ENCODE measurements around the gene C14orf180.
A peak's percentile ranks its signal among the peaks of the same experiment; 100 is the strongest.

The C14orf180 gene

DNA sequence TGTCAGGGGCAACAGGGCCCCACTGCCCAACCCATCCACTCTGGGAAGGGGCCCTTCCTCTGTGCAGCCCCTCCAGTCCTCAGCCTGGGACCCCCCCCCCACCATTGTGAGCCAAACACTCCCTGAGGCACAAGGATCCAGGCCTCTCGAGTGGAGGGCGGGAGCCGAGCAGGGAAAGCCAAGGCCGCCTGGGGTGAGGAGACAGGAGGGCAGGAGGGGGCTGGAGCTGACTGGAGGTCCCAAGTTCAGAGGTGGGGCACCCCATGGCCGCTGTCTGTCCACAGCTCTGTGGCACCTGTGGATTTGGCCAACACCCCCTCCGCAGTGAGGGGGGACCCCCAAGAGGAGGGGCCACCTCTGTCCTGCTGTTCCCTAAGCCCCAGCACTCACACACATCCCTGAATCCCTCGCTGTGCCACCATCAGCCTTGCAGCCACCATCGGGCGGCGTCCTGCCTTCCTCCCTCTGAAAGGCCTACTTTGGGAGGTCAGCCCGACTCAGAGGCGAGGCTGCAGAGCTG is 25.4 kb upstream of the C14orf180 start (continued):
- TF ChIP-seq GFI1B (tag by site-specific recombination; IDR thresholded peaks at IDR 0.05) (no peak), ZBTB17 (tag by site-specific recombination; IDR thresholded peaks at IDR 0.05) (no peak), ZNF48 (tag by site-specific recombination; IDR thresholded peaks at IDR 0.05) (no peak), GLI4 (tag by site-specific recombination; IDR thresholded peaks at IDR 0.05) (no peak), ZNF335 (tag by site-specific recombination; conservative IDR thresholded peaks at IDR 0.05) (no peak)
- TF ChIP-seq, protein P1, sequence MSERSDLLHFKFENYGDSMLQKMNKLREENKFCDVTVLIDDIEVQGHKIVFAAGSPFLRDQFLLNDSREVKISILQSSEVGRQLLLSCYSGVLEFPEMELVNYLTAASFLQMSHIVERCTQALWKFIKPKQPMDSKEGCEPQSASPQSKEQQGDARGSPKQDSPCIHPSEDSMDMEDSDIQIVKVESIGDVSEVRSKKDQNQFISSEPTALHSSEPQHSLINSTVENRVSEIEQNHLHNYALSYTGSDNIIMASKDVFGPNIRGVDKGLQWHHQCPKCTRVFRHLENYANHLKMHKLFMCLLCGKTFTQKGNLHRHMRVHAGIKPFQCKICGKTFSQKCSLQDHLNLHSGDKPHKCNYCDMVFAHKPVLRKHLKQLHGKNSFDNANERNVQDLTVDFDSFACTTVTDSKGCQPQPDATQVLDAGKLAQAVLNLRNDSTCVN (tag by site-specific recombination; optimal IDR thresholded peaks at IDR 0.05): no peak

DNA sequence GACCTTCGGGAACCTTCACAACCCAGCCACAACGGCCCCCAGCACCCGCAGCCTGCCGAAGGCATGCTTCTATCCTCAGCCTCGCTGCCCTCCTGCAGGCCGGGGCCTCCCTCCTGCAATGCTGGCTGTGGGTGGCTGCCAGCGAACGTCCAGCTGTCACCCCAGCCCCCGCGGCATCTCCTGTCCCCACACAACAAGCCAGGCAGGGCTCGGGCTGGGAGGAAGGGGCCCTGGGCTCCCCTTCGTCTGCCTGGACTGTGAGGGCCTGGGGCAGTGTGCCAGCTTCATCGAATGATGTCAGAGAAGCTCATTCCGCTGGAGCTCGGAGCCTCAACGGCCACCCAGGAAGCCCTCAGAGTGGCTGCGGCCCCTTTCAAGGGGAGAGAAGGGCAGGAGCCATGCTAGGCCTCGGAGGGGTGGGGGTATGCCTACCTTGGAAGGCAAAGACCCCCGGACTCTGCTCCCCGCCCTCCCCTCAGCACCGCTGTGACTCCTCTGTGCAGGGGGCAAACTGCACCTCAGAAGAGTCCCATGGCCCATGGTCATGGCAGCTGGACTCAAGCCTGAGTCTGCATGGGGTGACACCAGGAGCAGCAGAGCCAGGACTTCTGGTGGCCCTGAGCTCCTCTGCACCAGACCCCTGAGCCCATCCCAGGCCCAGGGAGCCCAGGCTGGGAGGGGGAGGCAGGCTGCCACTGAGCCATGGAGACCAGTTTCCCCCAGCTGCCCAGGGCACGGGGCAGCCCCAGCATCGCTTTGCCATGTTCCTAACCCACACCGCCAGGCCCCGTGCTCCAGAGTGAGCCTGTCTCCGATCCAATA is 24.7 kb upstream of the C14orf180 start:
- POLR2A ChIA-PET: no interaction called here

DNA sequence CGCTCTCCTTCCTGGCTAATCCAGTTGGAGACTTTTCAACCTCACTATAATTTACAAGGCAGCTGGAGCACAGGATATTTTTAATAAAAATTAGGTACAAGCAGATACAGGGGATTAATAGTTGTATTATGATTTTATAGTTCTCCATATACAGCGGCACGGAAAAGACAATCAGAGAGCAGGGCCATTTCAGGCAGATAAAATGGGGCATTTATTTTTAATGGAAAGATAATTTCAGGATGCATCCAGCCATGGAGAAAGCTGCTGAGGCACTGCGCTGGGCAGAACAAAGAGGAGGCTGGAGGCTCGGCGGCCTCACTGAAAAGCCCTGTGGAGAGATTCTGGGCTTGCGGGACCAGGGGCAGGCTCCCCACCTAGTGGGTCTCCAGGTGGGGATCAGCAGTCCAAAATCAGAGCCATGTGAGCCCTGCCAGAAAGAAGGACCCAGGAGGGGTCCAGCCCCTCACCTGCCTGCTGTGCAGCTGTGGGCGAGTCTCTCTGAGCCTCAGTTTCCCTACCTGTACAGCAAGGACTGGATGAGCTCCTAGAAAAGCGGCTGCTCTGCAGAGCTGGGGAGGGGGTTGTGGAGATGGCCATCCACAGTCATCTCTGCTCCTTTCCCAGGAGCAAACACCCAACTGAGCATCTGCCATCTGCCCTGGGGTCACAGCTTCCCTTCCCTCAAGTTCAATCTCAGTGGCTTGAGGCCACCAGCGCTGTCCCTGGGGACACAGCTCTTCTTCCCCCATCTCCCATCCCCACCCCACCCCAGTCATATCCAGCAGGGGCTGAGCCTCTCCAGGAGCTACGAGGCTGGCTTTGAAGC is 23.9 kb upstream of the C14orf180 start:
- Histone ChIP-seq H3K27ac (ENCODE audit: extremely low read depth, low read depth, low read length) (no peak overlapping the region), H3K36me3 (ENCODE audit: control insufficient read depth in 2 of 2, insufficient read depth in 1 of 2, low read length in 2 of 2) (no peaks in the 10 kb centered on the region), H3K9me3 (ENCODE audit: control insufficient read depth, insufficient read depth, low read depth, low read length) (no peaks in the 10 kb centered on the region), H3K4me3 (ENCODE audit: low read depth, low read length) (no peak overlapping the region), H3K4me1 (ENCODE audit: control insufficient read depth, insufficient read depth, low read length) (no peaks in the 10 kb centered on the region)
- ChIA-PET CTCF (interaction anchor here (0.7 to 1.1 kb wide), 2 partner anchors 8 to 191 kb away, joined by 3 to 5 read pairs; no protein-coding TSS in a partner anchor), POLR2A (no interaction called here)
- TF ChIP-seq ZNF501 (tag by site-specific recombination; IDR thresholded peaks at IDR 0.05): no peak
- no peak for TF ChIP-seq SP2 (tag by site-specific recombination; IDR thresholded peaks at IDR 0.05)
- TF ChIP-seq TRIM28 (IDR thresholded peaks at IDR 0.05; ENCODE audit: borderline replicate concordance, low read length): no peak

More for the DNA sequence above, 24.7 kb upstream of the C14orf180 start:
- Histone ChIP-seq H3K9me3 (ENCODE audit: control insufficient read depth, insufficient read depth, low read depth, low read length) (no peaks in the 10 kb centered on the region), H3K4me1 (ENCODE audit: control insufficient read depth, insufficient read depth, low read length) (no peaks in the 10 kb centered on the region), H3K4me3 (ENCODE audit: low read depth, low read length) (no peak overlapping the region), H3K36me3 (ENCODE audit: control insufficient read depth in 2 of 2, insufficient read depth in 1 of 2, low read length in 2 of 2) (no peaks in the 10 kb centered on the region), H3K27ac (ENCODE audit: extremely low read depth, low read depth, low read length) (no peak overlapping the region)
- CTCF ChIA-PET: interaction anchor here (0.7 to 1.4 kb wide), 4 partner anchors 9 to 394 kb away, joined by 3 to 6 read pairs (median 4); no protein-coding TSS in a partner anchor
- TF ChIP-seq ZIC2 (tag by site-specific recombination; IDR thresholded peaks at IDR 0.05) (peak; percentile 6; the same call in 1 of the 2 replicates), ZNF121 (tag by site-specific recombination; IDR thresholded peaks at IDR 0.05) (no peak)

DNA sequence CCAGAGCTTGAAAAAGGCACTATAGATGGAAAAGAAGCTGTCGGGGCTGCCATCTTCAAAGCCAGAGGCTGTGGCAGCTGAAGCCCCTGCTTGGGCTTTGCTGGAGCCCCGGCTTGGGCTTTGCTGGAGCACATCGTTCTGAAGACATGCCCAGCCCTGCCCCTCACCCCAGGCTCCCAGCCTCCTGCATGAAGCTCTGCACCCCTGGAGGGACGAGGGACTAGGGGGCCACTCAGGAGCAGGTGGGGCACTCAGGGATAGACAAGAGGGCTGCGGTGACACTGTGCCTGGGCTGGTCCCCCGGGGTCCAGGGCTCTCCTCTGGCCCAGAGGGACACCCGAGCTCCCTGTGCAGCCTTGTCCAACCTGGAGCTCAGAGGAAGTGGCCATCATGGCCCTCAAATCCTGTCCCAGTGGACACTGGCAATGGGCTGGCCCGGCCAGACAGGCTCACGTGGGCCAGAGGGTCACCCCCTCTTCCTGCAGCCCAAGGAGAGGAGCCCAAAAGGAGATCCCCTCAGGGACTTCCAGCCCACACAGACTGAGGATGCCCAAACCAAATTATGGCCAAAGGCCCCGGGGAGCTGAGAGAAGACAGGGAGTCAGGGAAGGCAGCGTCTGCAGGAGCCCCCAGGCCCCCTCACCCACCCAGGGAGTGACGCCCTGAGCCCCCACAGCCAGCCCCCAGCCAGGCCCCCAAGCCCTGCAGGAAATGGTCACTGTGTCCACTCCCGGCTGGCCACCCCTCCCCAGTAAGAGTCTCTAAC is 23.1 kb upstream of the C14orf180 start:
- Histone ChIP-seq H3K4me1 (ENCODE audit: control insufficient read depth, insufficient read depth, low read length) (no peaks in the 10 kb centered on the region), H3K9me3 (ENCODE audit: control insufficient read depth, insufficient read depth, low read depth, low read length) (no peaks in the 10 kb centered on the region), H3K27ac (ENCODE audit: extremely low read depth, low read depth, low read length) (no peak overlapping the region), H3K36me3 (ENCODE audit: control insufficient read depth in 2 of 2, insufficient read depth in 1 of 2, low read length in 2 of 2) (no peaks in the 10 kb centered on the region), H3K4me3 (ENCODE audit: low read depth, low read length) (no peak overlapping the region)
- TF ChIP-seq ZIC2 (tag by site-specific recombination; IDR thresholded peaks at IDR 0.05) (peak; percentile 95), GLIS1 (tag by site-specific recombination; IDR thresholded peaks at IDR 0.05) (peak; percentile 76), ZNF629 (tag by site-specific recombination; IDR thresholded peaks at IDR 0.05) (no peak)
- TF ChIP-seq, protein P2, sequence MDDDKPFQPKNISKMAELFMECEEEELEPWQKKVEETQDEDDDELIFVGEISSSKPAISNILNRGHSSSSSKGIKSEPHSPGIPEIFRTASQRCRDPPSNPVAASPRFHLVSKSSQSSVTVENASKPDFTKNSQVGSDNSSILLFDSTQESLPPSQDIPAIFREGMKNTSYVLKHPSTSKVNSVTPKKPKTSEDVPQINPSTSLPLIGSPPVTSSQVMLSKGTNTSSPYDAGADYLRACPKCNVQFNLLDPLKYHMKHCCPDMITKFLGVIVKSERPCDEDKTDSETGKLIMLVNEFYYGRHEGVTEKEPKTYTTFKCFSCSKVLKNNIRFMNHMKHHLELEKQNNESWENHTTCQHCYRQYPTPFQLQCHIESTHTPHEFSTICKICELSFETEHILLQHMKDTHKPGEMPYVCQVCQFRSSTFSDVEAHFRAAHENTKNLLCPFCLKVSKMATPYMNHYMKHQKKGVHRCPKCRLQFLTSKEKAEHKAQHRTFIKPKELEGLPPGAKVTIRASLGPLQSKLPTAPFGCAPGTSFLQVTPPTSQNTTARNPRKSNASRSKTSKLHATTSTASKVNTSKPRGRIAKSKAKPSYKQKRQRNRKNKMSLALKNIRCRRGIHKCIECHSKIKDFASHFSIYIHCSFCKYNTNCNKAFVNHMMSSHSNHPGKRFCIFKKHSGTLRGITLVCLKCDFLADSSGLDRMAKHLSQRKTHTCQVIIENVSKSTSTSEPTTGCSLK (tag by site-specific recombination; IDR thresholded peaks at IDR 0.05): no peak
- TF ChIP-seq, protein P3, sequence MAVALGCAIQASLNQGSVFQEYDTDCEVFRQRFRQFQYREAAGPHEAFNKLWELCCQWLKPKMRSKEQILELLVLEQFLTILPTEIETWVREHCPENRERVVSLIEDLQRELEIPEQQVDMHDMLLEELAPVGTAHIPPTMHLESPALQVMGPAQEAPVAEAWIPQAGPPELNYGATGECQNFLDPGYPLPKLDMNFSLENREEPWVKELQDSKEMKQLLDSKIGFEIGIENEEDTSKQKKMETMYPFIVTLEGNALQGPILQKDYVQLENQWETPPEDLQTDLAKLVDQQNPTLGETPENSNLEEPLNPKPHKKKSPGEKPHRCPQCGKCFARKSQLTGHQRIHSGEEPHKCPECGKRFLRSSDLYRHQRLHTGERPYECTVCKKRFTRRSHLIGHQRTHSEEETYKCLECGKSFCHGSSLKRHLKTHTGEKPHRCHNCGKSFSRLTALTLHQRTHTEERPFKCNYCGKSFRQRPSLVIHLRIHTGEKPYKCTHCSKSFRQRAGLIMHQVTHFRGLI (tag by site-specific recombination; IDR thresholded peaks at IDR 0.05): 0 out of 2 replicates have a peak, but pooled peaks have one; percentile 40
- ChIA-PET POLR2A (no interaction called here), CTCF (interaction anchor here (0.8 to 1.1 kb wide), 2 partner anchors 7 to 479 kb away, joined by 3 to 5 read pairs; no protein-coding TSS in a partner anchor)
